GM18868 (cell line): ENCODE measurements around the gene ACACB.

Experiments
- ATAC-seq: cut with Tn5 transposase; IDR thresholded peaks from one replicate; pipeline ENCODE4 v1.9.1; 2021; ENCODE audit warnings: mild to moderate bottlenecking, moderate library complexity; ENCODE audit not compliant: unreplicated experiment

ACACB gene

GRCh38 chr12:109292342-109292711 is 175.9 kb downstream of the ACACB start:
- ATAC-seq = no peak

- no peak for ATAC-seq
Observed at GRCh38 chr12:109293106-109293505, 176.7 kb downstream of the ACACB start.

GRCh38 chr12:109294286-109294796 is 178.0 kb downstream of the ACACB start:
- ATAC-seq = no peak

GRCh38 chr12:109295764-109296425 is 179.5 kb downstream of the ACACB start:
- no peak for ATAC-seq

- no peak for ATAC-seq
Observed at GRCh38 chr12:109296431-109296830, 180.0 kb downstream of the ACACB start.

GRCh38 chr12:109299849-109300248 is 183.5 kb downstream of the ACACB start:
- no peak for ATAC-seq

- ATAC-seq = no peak
Observed at GRCh38 chr12:109301643-109302168, 185.3 kb downstream of the ACACB start.

GRCh38 chr12:109302358-109302757 is 186.0 kb downstream of the ACACB start:
- no peak for ATAC-seq

- ATAC-seq = no peak
Observed at GRCh38 chr12:109302770-109303169, 186.4 kb downstream of the ACACB start.

- no peak for ATAC-seq
Observed at GRCh38 chr12:109304485-109304884, 188.1 kb downstream of the ACACB start.

GRCh38 chr12:109305547-109305946 is 189.2 kb downstream of the ACACB start:
- ATAC-seq = no peak

- ATAC-seq = no peak
Observed at GRCh38 chr12:109307051-109307450, 190.7 kb downstream of the ACACB start.

GRCh38 chr12:109308534-109309380 is 192.4 kb downstream of the ACACB start, which contains the start of gene FOXN4:
Gene FOXN4, minus strand, starts transcription at chr12:109309284. Its CDS starts 963 bp downstream, at chr12:109308321.
- ATAC-seq = no peak

- no peak for ATAC-seq
Observed at GRCh38 chr12:109309381-109310246, 193.2 kb downstream of the ACACB start.

GRCh38 chr12:109310247-109311125 is 194.1 kb downstream of the ACACB start:
- no peak for ATAC-seq
